HCT116 (cell line): ENCODE measurements around the gene MFAP2. TPM values are rescaled to one million over a fixed set of nuclear protein-coding genes. Genes with fewer than 3 reads are reported as not detected.

ENCODE experiments used
- ATAC-seq: fragments of 200-7000 bp; cut with Tn5 transposase; 2 replicates; pipeline ENCODE4 v1.9.1; 2020; ENCODE audit warnings: mild to moderate bottlenecking, moderate library complexity
- BruUV-seq: library from RNA; stranded (reverse); fragments of 400-500 nt; replicated peaks from 2 replicates; lab custom pipeline; 2021; lab: Mats Ljungman, UMichigan
- CTCF ChIA-PET: fragments of 300-600 bp; sonication (Branson Sonifier 250); formaldehyde crosslinking; loops from one replicate; lab custom pipeline; 2021; ENCODE audit warnings: antibody characterized with exemption; lab: Charles Lee
- POLR2A ChIA-PET: fragments of 300-600, 350-600 bp; sonication (Branson Sonifier 250); formaldehyde crosslinking; loops from one replicate; lab custom pipeline; 2021; ENCODE audit warnings: antibody characterized with exemption; lab: Charles Lee
- RAD21 ChIA-PET, 2 experiments: fragments of 300-600 bp; sonication (Branson Sonifier 250); formaldehyde crosslinking; loops; one replicate each; lab custom pipeline; 2023; ENCODE audit warnings: low total read pairs in 2 of 2; ENCODE audit not compliant: uncharacterized antibody in 2 of 2, unreplicated experiment in 2 of 2, low non-redundant PET in 1 of 2; lab: Charles Lee
- DNase-seq: peaks from one replicate; pipeline ENCODE4 v3.0.0-alpha.2; 2010; ENCODE audit warnings: low read depth, low spot score
- H2AFZ ChIP-seq: fragments of 200-600 bp; shearing (Covaris generic), sonication (generic); 2 replicates; pipeline ENCODE4 v1.6.1; 2017; ENCODE audit warnings: low read depth, mixed run types, mixed read lengths, antibody characterized with exemption, low read length; ENCODE audit not compliant: poor library complexity, severe bottlenecking
- H3K27ac ChIP-seq: 2 replicates; pipeline ENCODE4 v1.5.1; 2012; ENCODE audit warnings: low read depth, low read length
- H3K27me3 ChIP-seq: fragments of 200-600 bp; sonication (generic); 2 replicates; pipeline ENCODE4 v1.6.1; 2016; ENCODE audit warnings: mixed run types, low read length, mixed read lengths; ENCODE audit not compliant: insufficient read depth
- H3K36me3 ChIP-seq, 2 experiments: fragments of 200-500 bp in 1 of 2; fragments of 200-600 bp in 1 of 2; sonication (Bioruptor generic) in 1 of 2; sonication (generic) in 1 of 2; 2 replicates each; pipeline versions ENCODE4 v1.5.1 to v1.6.1; 2014 to 2016; ENCODE audit warnings: low read length in 2 of 2, inconsistent platforms in 1 of 2, mixed read lengths in 1 of 2, mixed run types in 1 of 2; ENCODE audit not compliant: insufficient read depth in 2 of 2, control insufficient read depth in 1 of 2
- H3K4me1 ChIP-seq, 2 experiments: fragments of 200-600 bp in 1 of 2; sonication (generic) in 1 of 2; 2 replicates each; pipeline versions ENCODE4 v1.5.1 to v1.6.1; 2012 to 2017; ENCODE audit warnings: low read length in 2 of 2, inconsistent platforms in 1 of 2, mild to moderate bottlenecking in 1 of 2, mixed read lengths in 1 of 2, mixed run types in 1 of 2, moderate library complexity in 1 of 2; ENCODE audit not compliant: insufficient read depth in 2 of 2, control insufficient read depth in 1 of 2
- H3K4me2 ChIP-seq: fragments of 200-600 bp; sonication (generic); 2 replicates; pipeline ENCODE4 v1.6.1; 2017; ENCODE audit warnings: mixed run types, low read length, mixed read lengths
- H3K4me3 ChIP-seq, 2 experiments: fragments of 200-600 bp in 1 of 2; sonication (generic) in 1 of 2; replicated peaks in 1 of 2; 2 replicates each; pipeline ENCODE4 v1.5.1; 2011 to 2016; ENCODE audit warnings: low read length in 2 of 2, control low read depth in 1 of 2, low read depth in 1 of 2, mild to moderate bottlenecking in 1 of 2, mixed read lengths in 1 of 2, mixed run types in 1 of 2
- H3K79me2 ChIP-seq: fragments of 200-600 bp; sonication (generic); 2 replicates; pipeline ENCODE4 v1.6.1; 2017; ENCODE audit warnings: mild to moderate bottlenecking, mixed run types, low read length, moderate library complexity, mixed read lengths; ENCODE audit not compliant: insufficient read depth
- H3K9ac ChIP-seq: fragments of 200-600 bp; sonication (generic); 2 replicates; pipeline ENCODE4 v1.6.1; 2016; ENCODE audit warnings: low read length, mixed read lengths
- H3K9me2 ChIP-seq: fragments of 200-600 bp; sonication (generic), shearing (Covaris generic); 2 replicates; pipeline ENCODE4 v1.6.1; 2017; ENCODE audit warnings: mixed run types, mild to moderate bottlenecking, moderate library complexity; ENCODE audit not compliant: insufficient read depth
- H3K9me3 ChIP-seq, 2 experiments: fragments of 200-500 bp in 1 of 2; fragments of 200-600 bp in 1 of 2; sonication (Bioruptor generic) in 1 of 2; sonication (generic) in 1 of 2; 2 replicates each; pipeline ENCODE4 v1.6.1; 2014 to 2017; ENCODE audit warnings: low read length in 2 of 2, mixed read lengths in 2 of 2, inconsistent platforms in 1 of 2, low read depth in 1 of 2, mild to moderate bottlenecking in 1 of 2, mixed run types in 1 of 2, moderate library complexity in 1 of 2; ENCODE audit not compliant: control insufficient read depth in 1 of 2, insufficient read depth in 1 of 2
- H4K20me1 ChIP-seq: fragments of 200-600 bp; sonication (generic), shearing (Covaris generic); 2 replicates; pipeline ENCODE4 v1.6.1; 2017; ENCODE audit warnings: mixed run types, mild to moderate bottlenecking, moderate library complexity; ENCODE audit not compliant: insufficient read depth
- CBX3 ChIP-seq: IDR thresholded peaks from 2 replicates; pipeline ENCODE4 v1.6.1; 2012; ENCODE audit warnings: low read depth
- EGR1 ChIP-seq: IDR thresholded peaks from 2 replicates; pipeline ENCODE4 v1.6.1; 2012; ENCODE audit warnings: low read depth
- ELF1 ChIP-seq: IDR thresholded peaks from 2 replicates; pipeline ENCODE4 v1.6.1; 2012; ENCODE audit warnings: low read depth, borderline replicate concordance
- EZH2phosphoT487 ChIP-seq: fragments of 200-600 bp; IDR thresholded peaks from 2 replicates; pipeline ENCODE4 v1.6.1; 2018; ENCODE audit warnings: antibody characterized with exemption, borderline replicate concordance
- FOSL1 ChIP-seq: IDR thresholded peaks from 2 replicates; pipeline ENCODE4 v1.6.1; 2012; ENCODE audit warnings: low read depth
- POLR2A ChIP-seq: IDR thresholded peaks from 2 replicates; pipeline ENCODE4 v1.7.0; 2011; ENCODE audit warnings: borderline replicate concordance; ENCODE audit not compliant: insufficient read depth, insufficient read length; ENCODE audit errors: extremely low read depth
- REST ChIP-seq: IDR thresholded peaks from 2 replicates; pipeline ENCODE4 v1.6.1; 2012; ENCODE audit warnings: low read depth
- SIN3A ChIP-seq: IDR thresholded peaks from 2 replicates; pipeline ENCODE4 v1.6.1; 2012; ENCODE audit warnings: low read depth
- SRF ChIP-seq: IDR thresholded peaks from 2 replicates; pipeline ENCODE4 v1.6.1; 2012; ENCODE audit warnings: low read depth
- TCF7L2 ChIP-seq: IDR thresholded peaks from 2 replicates; pipeline ENCODE4 v1.7.0; 2011; ENCODE audit warnings: borderline replicate concordance, inconsistent platforms; ENCODE audit not compliant: insufficient read depth, insufficient read length; ENCODE audit errors: extremely low read depth
- YY1 ChIP-seq: IDR thresholded peaks from 2 replicates; pipeline ENCODE4 v1.6.1; 2011; ENCODE audit warnings: low read length, low read depth, moderate library complexity, mild to moderate bottlenecking; ENCODE audit not compliant: insufficient replicate concordance; ENCODE audit errors: extremely low read depth
- ZBTB33 ChIP-seq: IDR thresholded peaks from 2 replicates; pipeline ENCODE4 v1.6.1; 2011; ENCODE audit warnings: mild to moderate bottlenecking, low read length, moderate library complexity; ENCODE audit not compliant: insufficient replicate concordance; ENCODE audit errors: extremely low read depth
- ZFX ChIP-seq: fragments of 450-650 bp; IDR thresholded peaks from 2 replicates; pipeline ENCODE4 v1.6.1; 2017
- ZNF274 ChIP-seq: fragments of 200-500 bp; sonication (Bioruptor generic); IDR thresholded peaks from 2 replicates; pipeline ENCODE4 v1.6.1; 2014; ENCODE audit warnings: mild to moderate bottlenecking, low read depth, low read length, inconsistent platforms
- intact Hi-C: fragments of 100-400 bp; cut with micrococcal nuclease; formaldehyde crosslinking; loops from 2 replicates; pipeline ENCODE4 v1.10.0; 2022
- total RNA-seq: library from RNA; stranded (reverse); gene quantifications from one replicate; pipeline ENCODE4 v1.2.1, GENCODE V29; 2021; ENCODE audit not compliant: unreplicated experiment

The MFAP2 gene
- total RNA-seq, 1 experiment from 2014 or later: 63.1 TPM

- TF ChIP-seq ZBTB33: no peak
- TF ChIP-seq POLR2A: no peak
- TF ChIP-seq SRF: no peak
- TF ChIP-seq ELF1: no peak
- no peak for TF ChIP-seq TCF7L2
- TF ChIP-seq ZFX: no peak
- no peak for TF ChIP-seq CBX3
- no peak for TF ChIP-seq SIN3A
- TF ChIP-seq EZH2phosphoT487: no peak
- TF ChIP-seq EGR1: no peak
- TF ChIP-seq FOSL1: no peak
These were observed 47.5 kb upstream of the MFAP2 start (continued) for GRCh38 chr1:17027900-17028299.

- TF ChIP-seq REST: no peak
- TF ChIP-seq EGR1: no peak
- TF ChIP-seq CBX3: no peak
- TF ChIP-seq YY1: no peak
- TF ChIP-seq POLR2A: no peak
- TF ChIP-seq FOSL1: no peak
- TF ChIP-seq SIN3A: no peak
- TF ChIP-seq ZNF274: no peak
- Histone ChIP-seq H3K79me2 (0 out of 2 replicates have a peak, but pooled peaks cover 6% of the 10 kb centered on the region), H3K9ac (no peak overlapping the region), H3K27me3 (no peaks in the 10 kb centered on the region), H3K27ac (no peak overlapping the region), H3K4me1 (no peaks in the 10 kb centered on the region), H3K36me3 (peaks cover 31 to 57% of the 10 kb centered on the region in 2 experiments), H3K9me3 (no peaks in the 10 kb centered on the region), H3K9me2 (no peaks in the 10 kb centered on the region), H3K4me2 (no peak overlapping the region), H3K4me3 (no peak overlapping the region), H2AFZ (no peak overlapping the region), H4K20me1 (no peaks in the 10 kb centered on the region; the same call in 1 of the 2 replicates)
- DNase-seq (no peak), ATAC-seq (0 out of 2 replicates have a peak, but pooled peaks have one; percentile 38)
- intact Hi-C loops: no loop called here
- no TSS peak for BruUV-seq
- POLR2A ChIA-PET: no interaction called here
- CTCF ChIA-PET: no interaction called here
- RAD21 ChIA-PET: no interaction called here
These were observed 47.0 kb upstream of the MFAP2 start for GRCh38 chr1:17027403-17027802.
